Stimulated activated CD4-positive, alpha-beta T cell treated with anti-CD3 and anti-CD28 coated beads, Interleukin-15, amount 100 ng/mL, for 24 hours (primary cell): Measurements from ENCODE around the gene MPP1.

Source experiments
- DNase-seq: peaks from one replicate; pipeline ENCODE4 v3.0.0-alpha.2; 2020

The MPP1 gene

DNA sequence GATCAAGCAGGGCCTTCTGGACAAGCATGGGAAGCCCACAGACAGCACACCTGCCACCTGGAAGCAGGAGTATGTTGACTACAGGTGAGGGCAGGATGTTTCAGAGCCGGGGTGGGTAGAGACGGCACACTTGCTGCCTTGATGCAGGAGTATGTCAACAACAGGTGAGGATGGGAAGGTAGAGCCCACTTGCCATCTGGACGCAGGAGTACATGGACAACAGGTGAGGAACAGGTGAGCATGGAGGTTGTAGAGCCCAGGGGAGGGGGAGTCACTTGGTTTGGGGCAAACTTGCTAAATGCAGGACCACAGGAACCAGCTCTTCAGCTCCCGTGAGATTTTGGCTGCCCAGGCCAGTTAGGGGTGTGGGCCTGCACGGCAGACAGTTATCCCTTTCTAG, 30.7 kb downstream of the MPP1 start:
- no peak for DNase-seq

DNA sequence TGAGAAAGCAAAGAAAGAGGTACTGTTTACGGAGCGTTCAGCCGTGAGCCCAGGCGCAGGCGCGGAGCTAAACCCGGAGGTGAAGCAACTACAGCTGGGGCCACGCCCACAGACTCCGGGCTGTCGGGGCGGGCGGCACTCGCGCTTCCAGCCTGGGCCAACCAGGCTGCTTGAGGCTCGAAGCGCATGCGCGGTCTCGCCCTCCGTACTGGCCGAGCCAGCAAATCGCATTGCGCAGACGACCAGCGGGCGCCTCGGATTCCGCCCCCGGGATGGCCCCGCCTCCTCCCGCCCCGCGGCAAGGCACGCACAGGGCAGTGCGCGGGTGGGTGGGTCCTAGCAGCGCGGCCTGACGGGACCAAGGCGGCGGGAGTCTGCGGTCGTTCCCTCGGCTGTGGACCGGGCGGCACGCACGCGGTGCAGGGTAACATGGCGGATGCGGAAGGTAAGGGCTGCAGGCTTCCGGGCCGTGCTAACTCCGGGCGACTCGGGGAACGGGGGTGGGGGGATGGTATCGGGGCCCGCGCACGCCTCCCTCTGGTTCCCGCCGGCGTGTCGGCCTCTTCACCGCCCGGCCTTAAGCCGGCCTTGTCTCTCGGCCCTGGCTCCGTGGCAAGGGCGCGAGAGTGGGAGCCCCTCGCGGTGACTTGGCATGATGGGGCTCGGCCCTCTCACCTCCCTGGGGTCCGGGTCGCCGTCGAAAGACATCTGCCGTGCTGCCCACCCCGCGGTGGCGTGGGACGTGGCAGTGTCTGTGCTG, 42.6 kb downstream of the MPP1 start, which contains the start of gene DKC1:
DKC1 (plus strand) TSS at position 328 of the 760 bp plus-strand sequence; CDS start at position 430, 102 bp downstream.
- DNase-seq: peak; percentile 97

DNA sequence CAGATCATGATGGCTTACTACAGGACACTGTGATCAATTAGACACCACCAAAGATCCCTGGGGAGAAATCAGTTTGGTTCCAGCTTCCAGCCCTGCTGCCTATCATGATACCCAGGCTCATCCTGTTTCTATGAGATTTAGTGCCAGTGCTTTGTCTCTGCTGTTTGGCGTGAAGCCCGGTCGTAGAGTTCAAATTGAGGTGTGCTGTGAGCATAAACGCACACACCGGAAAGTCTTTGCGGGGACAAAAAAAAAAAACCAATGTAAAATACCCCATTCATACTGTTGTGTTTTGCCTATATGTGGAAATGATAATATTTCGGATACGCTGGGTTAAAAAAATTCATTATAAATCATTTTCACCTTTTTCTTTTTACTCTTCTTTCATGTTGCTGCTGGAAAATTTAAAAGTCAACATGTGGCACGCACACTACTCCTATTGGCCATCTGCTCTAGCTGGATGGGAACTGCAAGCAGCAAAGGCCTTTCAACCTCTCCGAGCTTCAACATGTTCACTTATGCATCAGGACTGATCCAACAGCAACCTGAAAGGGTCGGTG, 43.2 kb downstream of the MPP1 start:
- no peak for DNase-seq

DNA sequence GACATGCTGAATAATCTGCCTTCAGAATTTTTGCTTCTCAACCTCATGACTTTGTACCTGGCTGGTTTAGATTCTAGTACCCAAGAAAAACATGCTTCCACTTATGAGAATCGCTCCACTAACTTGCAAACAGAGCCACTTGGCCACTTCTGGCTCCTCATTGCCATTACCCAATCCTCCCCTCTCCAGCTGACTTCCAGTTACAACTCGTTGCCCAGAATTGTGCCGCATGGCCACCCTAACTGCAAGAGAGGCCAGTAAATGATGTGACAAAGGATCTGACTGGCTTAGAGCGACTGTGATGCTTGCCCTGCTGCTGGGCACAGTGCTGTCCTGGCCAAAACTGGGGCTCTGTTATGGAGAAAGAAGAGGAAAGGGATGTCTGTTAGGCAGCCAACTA, 46.6 kb downstream of the MPP1 start:
- no peak for DNase-seq

DNA sequence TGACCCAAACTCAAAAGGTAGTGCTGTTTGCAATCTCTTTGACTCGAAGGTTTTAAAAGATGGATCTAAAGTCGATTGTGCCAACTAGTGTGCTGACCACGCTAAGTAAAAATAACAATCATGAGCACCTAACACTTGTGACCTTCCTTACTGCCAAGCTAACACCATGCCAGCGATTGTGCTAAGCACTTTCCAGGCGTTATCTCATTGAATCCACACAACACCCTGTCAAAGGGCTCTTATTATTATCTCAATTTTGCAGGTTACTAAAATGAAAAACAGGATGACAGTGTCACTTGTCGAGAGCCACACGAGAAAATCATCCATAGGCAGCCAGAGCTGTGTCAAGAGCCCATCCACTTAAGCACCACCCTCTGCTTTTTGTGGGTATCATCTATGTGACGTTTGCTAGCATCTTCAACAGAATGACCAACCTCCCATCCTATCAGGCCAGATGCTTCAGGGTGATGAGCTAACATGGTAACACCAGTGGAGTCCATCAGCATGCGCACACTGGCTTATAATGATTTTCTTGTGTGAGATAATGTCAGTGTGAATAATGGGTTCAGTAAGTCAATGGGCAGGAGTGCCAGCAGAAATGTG, 53.5 kb downstream of the MPP1 start:
- no peak for DNase-seq

DNA sequence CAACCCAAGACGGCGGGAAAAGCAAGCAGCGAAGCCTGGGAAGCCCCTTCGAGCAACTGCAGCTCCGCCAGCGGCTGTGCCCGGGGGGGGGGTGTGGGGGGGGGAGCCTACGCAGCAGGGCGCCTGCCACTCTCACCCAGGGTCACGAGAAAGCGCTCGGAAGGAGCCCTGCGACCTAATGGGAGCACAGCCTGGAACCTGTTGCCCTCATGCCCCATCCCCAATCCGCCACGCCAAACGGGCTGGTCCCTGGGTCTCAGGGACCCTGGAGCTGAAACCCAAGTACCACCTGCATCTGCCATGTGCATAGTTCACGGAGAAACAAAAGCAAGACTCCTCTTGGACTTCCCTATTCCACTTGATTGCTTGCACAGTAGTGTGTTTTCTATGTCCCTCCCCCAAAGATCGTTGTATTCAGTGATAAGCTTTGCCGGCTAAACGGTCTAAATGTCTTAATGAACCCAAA, 54.0 kb downstream of the MPP1 start:
- DNase-seq: no peak

DNA sequence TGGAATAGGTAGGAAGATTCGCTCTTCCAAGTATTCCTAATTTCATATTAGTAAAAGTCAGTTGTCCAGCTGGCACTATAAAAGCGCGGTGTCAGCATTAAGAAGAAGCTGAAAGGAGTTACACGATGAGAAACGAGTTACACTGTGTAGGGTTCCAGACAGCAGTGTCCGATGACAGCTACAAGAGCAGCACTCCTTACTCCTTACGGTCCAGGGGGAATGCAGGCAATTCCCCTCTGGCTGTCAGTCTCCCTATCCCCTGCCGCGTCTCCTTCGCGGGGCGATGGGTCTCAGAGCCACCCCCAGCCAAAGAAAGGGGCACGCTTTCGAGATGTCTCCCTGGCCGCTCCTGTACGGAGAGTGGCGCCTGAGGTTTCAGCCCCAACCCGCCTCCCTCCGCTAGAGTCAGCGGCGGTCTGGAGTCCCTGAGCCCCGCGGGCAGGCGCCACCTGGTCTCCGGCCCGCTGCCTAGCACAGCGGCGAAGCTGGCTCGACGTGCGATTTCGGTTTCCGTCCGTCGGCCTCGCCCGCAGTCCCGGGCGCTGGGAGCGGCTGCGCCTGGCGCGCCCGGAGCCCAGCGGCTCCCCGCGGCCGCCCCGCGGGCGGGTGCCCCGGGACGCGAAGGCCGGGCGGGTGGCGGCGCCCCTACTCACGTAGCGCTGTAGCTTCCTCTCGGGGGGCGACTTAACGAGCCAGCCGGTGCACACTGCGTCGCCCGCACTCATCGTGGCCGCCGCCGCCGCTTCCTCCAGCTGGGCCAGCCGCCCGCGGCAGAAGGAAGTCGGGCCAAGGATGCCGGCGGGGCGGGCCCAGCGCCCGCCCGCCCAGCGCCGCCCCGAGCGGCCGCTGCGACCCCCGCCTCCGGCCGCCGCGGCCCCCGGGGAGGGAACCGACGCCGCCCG, 54.7 kb downstream of the MPP1 start, which contains the start of gene GAB3:
GAB3 (minus strand) TSS at position 777 of the 902 bp plus-strand sequence; CDS start at position 725, 52 bp downstream.
- DNase-seq: peak; percentile 53

DNA sequence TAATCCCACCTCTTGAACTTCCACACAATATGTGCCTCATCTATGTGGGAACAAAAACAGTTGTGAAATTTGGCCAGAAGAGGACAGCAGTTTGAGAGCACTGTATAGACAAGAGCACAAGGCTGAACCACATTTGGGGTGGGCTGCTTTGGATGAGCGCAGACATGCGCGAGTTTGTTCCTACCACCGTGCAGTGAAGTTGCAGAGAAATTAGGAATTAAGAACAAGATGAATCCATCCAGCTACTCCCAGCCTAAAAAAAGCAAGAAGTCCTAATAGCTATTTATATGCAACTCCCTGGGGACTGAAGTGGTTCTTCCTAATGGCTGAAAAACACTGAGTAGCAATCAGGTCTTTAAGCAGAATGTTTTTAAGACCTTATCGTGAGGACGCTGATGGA, 55.4 kb downstream of the MPP1 start:
- DNase-seq: no peak

DNA sequence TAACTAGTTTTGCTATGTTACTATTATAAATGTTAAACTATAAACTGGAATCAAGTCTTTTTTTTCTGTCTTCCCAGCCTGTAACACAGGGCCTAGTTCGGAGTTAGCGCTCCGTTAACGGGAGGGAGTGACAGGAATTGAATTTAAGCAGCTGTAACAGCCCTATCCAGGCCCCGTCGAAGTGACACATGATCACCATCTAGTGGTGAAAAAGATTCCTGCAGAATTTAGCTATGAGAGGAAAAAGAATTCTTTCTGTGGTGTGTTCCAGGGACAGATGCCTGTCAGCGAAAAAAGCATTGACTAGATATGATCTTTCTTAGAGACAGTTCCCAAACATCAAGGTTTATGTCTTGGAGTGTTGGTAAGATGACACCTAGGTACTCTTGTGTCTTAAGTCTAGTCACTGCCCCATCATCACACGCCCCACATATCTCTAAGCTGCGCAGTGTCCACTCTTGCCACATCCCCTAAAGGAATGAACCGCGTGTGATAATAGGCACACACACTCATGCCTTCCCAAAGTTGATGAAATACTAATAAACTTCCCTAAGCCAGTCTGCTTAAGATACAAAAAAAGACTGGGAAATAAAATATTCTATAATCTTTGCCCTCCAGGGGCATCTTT, 56.5 kb downstream of the MPP1 start:
- peak; percentile 49 for DNase-seq

DNA sequence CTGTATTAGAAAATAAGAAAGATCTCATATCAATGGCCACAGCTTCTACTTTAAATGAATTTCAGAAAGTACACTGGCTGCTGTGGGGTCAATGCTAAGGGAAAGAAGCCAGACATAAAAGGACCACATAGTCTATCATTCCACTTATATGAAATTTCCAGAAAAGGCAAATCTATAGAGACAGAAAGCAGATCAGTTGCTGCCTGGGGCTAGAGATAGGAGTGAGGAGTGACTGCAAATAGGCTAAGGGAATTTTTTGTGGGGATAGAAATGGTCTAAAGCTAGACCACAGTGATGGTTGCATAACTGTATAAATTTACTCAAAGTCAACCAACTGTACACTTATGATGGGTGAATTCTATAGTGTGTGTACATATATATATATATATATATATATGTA, 62.7 kb downstream of the MPP1 start:
- no peak for DNase-seq

DNA sequence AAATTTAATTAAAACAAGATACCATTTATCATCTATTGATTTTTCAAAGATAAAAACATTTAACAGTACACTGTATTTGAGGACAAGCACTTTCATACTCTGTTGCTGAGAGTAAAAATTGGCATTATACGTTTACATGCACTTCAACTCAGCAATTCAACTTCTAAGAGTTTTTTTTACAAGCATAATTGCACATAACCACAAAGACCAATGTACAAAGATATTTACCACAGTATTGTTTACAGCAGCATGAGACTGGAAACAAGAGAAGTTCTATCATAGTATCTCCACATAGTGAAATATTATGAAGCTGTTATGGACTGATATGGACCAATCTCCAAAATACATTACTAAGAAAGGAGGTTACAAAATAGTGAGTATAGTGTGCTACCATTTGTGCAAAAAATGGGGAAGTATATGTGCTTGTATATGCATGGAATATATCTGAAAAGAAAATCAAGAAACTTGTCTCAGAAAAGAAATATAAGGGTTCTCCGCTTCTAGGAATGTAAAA, 65.3 kb downstream of the MPP1 start:
- no peak for DNase-seq

DNA sequence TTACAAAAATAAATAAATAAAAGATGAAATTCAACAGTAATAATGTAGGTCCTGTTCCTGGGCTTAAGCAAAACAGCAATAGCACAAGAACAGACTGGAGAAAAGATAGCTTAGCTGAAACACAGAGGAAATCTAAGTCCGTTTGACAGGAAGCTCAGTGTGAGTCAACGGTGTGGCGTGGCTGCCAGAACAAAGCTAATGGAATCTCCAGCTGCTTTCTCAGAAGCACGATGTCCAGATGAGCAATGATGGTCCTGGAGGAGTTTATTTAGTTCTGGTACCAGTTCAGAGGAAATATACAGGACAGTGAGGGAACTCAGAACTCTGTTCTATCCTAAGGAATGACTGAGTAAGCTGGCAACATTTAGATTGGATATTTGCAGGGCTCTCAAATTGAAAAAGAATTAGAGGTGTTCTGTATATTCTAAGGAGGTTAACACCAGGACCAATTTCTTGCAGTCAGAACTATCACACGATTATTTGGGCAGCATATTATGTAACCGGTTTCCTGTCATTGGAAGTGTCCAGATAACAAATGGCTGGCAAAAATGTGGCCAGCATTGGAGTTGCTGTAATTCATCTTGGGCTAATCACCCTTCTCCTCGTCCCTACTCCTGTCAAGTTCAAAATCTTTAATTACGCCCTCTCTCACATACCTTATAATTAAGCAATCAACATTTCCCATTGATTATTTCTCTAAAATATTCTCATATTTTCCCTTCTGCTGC, 67.1 kb downstream of the MPP1 start:
- peak; percentile 33 for DNase-seq

DNA sequence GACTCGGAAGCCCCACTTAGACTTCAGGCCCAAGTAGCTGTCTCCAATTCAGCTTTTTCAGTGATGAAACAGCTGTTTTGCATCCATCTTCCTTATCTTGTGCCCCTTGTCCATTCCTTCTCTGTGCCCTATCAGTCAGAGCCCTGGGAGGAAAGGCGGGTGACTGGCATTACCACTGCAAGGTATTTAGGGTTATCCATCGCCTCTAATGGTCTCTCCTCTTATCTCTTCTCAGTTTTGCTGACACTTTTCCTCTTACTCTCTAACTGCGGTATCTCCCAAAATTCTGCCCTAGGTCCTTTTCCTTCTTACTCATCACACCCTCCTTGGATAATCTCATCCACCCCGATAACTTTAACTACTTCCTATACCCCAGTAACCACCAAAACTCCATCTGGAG, 68.1 kb downstream of the MPP1 start:
- DNase-seq: no peak

DNA sequence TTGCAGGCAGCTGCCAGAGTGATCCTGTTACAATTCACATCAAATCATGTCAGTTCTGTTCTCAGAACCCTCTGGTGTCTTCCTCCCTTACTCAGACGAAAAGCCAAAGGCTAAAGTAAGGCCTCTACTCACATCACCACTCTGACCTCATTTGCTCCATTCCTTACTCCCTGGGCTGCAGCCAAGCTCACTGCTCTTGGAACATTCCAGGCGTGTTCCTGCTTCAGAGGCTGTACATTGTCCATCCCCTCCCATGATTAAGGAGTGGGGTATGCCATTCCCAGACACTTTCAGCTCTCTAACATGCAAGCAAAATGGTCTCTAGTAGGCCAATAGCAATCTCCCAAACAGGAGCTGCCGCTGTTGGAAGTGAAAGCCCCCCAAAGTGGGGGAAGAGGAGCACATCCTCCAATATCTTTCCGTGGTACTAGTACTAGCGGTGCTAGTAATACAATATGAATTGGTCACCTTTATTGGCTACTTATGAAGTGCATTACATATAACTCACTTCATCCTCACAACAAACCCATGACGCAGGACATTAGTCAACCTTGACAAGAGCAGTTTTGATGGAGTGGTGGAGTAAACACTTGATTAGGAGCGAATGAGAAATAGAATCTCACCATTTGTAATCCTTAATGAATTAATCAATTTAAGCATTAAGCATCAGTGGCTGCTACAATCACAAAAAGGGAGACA, 69.4 kb downstream of the MPP1 start:
- no peak for DNase-seq

DNA sequence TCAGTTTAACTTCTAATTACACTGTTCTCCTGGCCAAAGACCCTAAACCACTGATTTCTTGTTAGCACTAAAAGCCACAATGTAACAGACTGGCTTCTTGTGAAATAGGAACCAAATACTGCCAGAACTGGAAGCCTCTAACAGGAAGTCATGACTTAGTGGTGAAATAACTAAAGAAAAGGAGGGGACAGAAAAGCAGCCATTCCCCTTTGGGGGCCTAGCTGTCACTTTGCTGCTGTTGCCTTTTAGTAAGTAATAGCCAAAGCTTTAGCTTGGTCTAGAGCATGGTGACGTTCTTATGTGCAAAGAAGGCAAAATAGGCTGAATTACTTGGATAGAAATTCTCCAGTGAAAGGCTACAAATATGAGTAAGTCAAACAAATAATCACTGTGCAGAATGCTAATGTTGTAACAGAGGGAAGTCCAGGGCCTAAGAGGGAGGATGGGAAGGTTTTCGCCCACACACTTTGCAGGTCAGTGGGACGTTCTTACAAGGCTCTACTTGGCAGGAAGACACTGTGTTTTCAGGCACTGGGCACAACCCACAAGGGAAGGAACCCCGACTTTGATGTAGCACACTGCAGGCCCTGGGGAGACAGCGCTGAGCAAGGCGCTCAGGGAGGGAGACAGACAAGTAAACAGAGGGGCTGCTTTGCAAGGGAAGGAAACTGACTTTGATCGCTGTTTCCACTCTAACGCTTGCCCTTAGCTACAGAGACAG, 71.1 kb downstream of the MPP1 start:
- DNase-seq: peak; percentile 10

DNA sequence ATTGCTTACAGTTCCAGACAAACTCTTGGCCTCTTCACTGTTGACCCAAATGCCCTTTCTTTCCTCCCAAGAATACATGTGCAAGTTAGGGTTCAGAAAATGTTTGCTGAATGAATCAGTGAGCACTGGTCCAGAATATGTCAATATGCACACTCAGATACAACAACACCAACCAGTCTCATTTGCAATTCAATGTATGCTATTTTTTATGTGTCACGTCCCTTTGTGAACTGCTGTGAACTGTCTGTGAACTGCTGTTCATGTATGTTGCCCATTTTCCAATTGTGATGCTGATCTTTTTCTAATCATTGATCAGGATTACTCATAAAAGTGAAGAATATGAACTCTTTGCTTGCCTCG, 72.2 kb downstream of the MPP1 start:
- DNase-seq: no peak

DNA sequence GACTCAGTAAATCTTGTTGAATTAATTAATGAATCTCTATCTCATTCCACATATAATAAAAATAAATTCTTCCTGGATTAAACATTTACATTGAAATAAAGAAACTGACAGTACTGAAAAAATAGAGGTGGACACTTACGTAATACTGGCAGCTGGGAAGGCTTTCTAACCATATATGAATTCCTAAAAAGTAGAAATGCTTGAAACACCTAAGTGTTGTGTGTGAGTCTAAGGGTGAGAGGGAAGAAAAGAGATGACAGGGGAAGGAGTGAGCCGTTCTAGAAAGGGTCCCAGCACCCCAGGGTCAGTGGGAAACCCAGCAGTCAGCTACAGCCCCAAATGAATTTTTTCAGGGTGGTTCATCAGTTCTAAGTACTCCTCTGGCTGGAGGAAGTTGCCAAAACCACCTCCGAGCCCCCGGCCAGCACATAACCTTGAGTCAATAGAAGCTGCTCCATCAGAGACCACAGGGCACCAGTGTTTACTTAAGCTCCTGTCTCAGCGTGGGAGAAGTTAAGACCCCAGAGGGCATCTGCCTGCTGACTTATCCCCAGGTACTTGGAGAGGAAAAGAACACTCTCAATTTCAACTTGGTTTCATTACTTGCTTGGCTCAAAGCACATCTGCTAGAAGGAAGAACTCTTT, 72.7 kb downstream of the MPP1 start:
- DNase-seq: no peak

DNA sequence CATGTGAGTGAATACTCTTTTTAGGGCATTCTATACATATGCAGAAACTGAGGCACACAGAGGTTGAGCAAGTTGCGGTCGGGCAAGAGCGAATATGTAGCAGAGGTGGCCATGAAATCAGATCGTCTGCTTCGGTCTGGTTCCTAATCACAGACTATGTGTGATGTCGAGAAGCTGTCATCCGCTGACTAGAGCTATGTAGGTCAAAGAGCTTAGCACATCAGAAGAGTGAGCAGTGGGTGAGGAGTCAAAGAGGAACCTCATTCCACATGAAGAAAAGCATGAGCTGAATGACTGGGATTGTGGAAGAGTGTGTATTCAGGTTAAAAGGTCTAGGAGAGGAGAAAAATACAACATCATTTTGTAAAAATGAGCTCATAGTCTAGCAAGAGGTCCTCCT, 73.4 kb downstream of the MPP1 start:
- DNase-seq: no peak

DNA sequence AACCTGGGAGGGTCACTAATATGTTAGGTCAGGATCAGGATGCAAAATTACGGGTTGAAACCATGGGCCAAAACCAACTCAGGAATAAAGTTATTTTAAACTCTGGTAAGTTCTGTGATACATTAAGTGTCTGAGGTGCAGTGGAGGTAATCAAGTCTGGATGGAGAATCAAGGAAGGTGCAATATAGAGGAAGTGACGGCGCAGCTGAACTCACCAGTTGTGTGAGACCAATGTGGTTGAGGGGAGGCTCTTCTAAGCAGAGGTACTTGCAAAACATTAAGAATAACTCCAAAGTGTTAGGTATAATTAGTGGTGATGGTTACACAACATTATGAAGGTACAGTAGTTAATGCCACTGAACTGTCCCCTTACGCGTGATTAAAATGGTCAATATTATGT, 74.1 kb downstream of the MPP1 start:
- DNase-seq: no peak
